CD14-positive monocyte (primary cell): Measurements from ENCODE around the gene SLC51A. TPM values are rescaled to one million over a fixed set of nuclear protein-coding genes. Genes with fewer than 3 reads are reported as not detected.

Experiments used
- DNase-seq, 3 donors: peaks; one replicate each; pipeline ENCODE4 v3.0.0-alpha.2; 2011 to 2022
- H2AFZ ChIP-seq: 2 replicates; pipeline ENCODE4 v1.6.0; 2012; ENCODE audit warnings: mild to moderate bottlenecking, low read depth, low read length, inconsistent platforms; ENCODE audit not compliant: insufficient read depth, poor library complexity, severe bottlenecking
- H3K27ac ChIP-seq, 2 donors: 1 replicate in 1 of 2; 2 replicates in 1 of 2; pipeline ENCODE4 v1.5.1; 2012 to 2013; ENCODE audit warnings: low read length in 2 of 2, control low read depth in 1 of 2, inconsistent platforms in 1 of 2, low read depth in 1 of 2, mild to moderate bottlenecking in 1 of 2
- H3K27me3 ChIP-seq, 2 donors: one replicate each; pipeline versions ENCODE4 v1.6.0 to v1.6.1; 2011 to 2013; ENCODE audit warnings: low read length in 2 of 2; ENCODE audit not compliant: control insufficient read depth in 2 of 2, insufficient read depth in 2 of 2
- H3K36me3 ChIP-seq, 2 donors: replicated peaks in 1 of 2; 1 replicate in 1 of 2; 2 replicates in 1 of 2; pipeline versions ENCODE4 v1.5.1 to v1.6.1; 2012 to 2013; ENCODE audit warnings: low read length in 2 of 2, control low read depth in 1 of 2, inconsistent platforms in 1 of 2, mild to moderate bottlenecking in 1 of 2; ENCODE audit not compliant: insufficient read depth in 2 of 2, control insufficient read depth in 1 of 2
- H3K4me1 ChIP-seq, 2 donors: 1 replicate in 1 of 2; 2 replicates in 1 of 2; pipeline versions ENCODE4 v1.5.1 to v1.6.1; 2012 to 2013; ENCODE audit warnings: low read length in 2 of 2, control low read depth in 1 of 2, inconsistent platforms in 1 of 2, mild to moderate bottlenecking in 1 of 2, moderate library complexity in 1 of 2; ENCODE audit not compliant: insufficient read depth in 2 of 2, control insufficient read depth in 1 of 2
- H3K4me2 ChIP-seq: replicated peaks from 2 replicates; pipeline ENCODE3; 2012; ENCODE audit warnings: low read length, moderate library complexity, mild to moderate bottlenecking; ENCODE audit not compliant: poor library complexity, severe bottlenecking; ENCODE audit errors: extremely low read depth
- H3K4me3 ChIP-seq, 3 experiments: fragments of 200-600 bp in 1 of 3; sonication (generic) in 1 of 3; replicated peaks in 1 of 3; 1 replicate in 2 of 3; 2 replicates in 1 of 3; pipeline ENCODE4 v1.5.1; 2011 to 2013; ENCODE audit warnings: low read length in 3 of 3, mild to moderate bottlenecking in 3 of 3, control low read depth in 2 of 3, low read depth in 2 of 3, inconsistent platforms in 1 of 3, moderate library complexity in 1 of 3
- H3K79me2 ChIP-seq: 2 replicates; pipeline ENCODE4 v1.6.0; 2012; ENCODE audit warnings: mild to moderate bottlenecking, control low read depth, inconsistent platforms, low read length, moderate library complexity; ENCODE audit not compliant: insufficient read depth
- H3K9ac ChIP-seq: 2 replicates; pipeline ENCODE4 v1.6.0; 2017; ENCODE audit warnings: low read length, mild to moderate bottlenecking; ENCODE audit not compliant: insufficient read depth, poor library complexity, severe bottlenecking
- H3K9me3 ChIP-seq, 2 donors: replicated peaks in 1 of 2; 1 replicate in 1 of 2; 2 replicates in 1 of 2; pipeline versions ENCODE4 v1.5.1 to v1.6.1; 2012 to 2013; ENCODE audit warnings: low read length in 2 of 2, control low read depth in 1 of 2; ENCODE audit not compliant: control insufficient read depth in 1 of 2, insufficient read depth in 1 of 2
- H4K20me1 ChIP-seq: 2 replicates; pipeline ENCODE4 v1.6.0; 2012; ENCODE audit warnings: mild to moderate bottlenecking, low read length, control low read depth, moderate library complexity; ENCODE audit not compliant: insufficient read depth
- H3K27ac Mint-ChIP-seq, 7 donors: one replicate each; pipeline ENCODE4 v1.8.0; 2020; ENCODE audit warnings: mild to moderate bottlenecking in 7 of 7, mixed read lengths in 7 of 7, moderate library complexity in 6 of 7, inconsistent platforms in 2 of 7
- H3K27me3 Mint-ChIP-seq, 3 donors: one replicate each; pipeline ENCODE4 v1.8.0; 2021 to 2022; ENCODE audit warnings: low read depth in 3 of 3, mild to moderate bottlenecking in 3 of 3, mixed read lengths in 3 of 3, moderate library complexity in 3 of 3, inconsistent platforms in 1 of 3
- H3K36me3 Mint-ChIP-seq, 2 donors: one replicate each; pipeline ENCODE4 v1.8.0; 2020; ENCODE audit warnings: mixed read lengths in 2 of 2, inconsistent platforms in 1 of 2, mild to moderate bottlenecking in 1 of 2
- H3K4me1 Mint-ChIP-seq: one replicate; pipeline ENCODE4 v1.8.0; 2020; ENCODE audit warnings: mild to moderate bottlenecking, mixed read lengths
- H3K4me3 Mint-ChIP-seq, 2 donors: one replicate each; pipeline ENCODE4 v1.8.0; 2020; ENCODE audit warnings: mild to moderate bottlenecking in 2 of 2, mixed read lengths in 2 of 2, moderate library complexity in 1 of 2
- H3K9me3 Mint-ChIP-seq, 7 donors: one replicate each; pipeline ENCODE4 v1.8.0; 2020 to 2022; ENCODE audit warnings: mixed read lengths in 7 of 7, mild to moderate bottlenecking in 6 of 7, moderate library complexity in 6 of 7, inconsistent platforms in 2 of 7
- CTCF ChIP-seq: fragments of 200-600 bp; IDR thresholded peaks from one replicate; pipeline ENCODE4 v1.8.0; 2022; ENCODE audit warnings: antibody characterized with exemption, mild to moderate bottlenecking
- WGBS: methylation state at CpG from one replicate; pipeline ENCODE4 v1.1.5; 2013; ENCODE audit warnings: missing lambda C conversion rate; ENCODE audit not compliant: insufficient coverage; 5-methylcytosine and 5-hydroxymethylcytosine counted together
- intact Hi-C, 2 donors: fragments of 100-400 bp; cut with micrococcal nuclease; formaldehyde crosslinking; loops; one replicate each; pipeline versions ENCODE4 v1.15.0 to v1.15.1; 2023
- polyA plus RNA-seq, 3 donors: library from polyadenylated mRNA; depleted of rRNA in 1 of 3; unstranded in 2 of 3; stranded (reverse) in 1 of 3; fragments of 300-500 nt in 2 of 3; fragments of >200 nt in 1 of 3; fragmentation: Illumina TruSeq in 2 of 3; gene quantifications; 1 replicate in 2 of 3; 2 replicates in 1 of 3; pipeline ENCODE4 v1.2.3, GENCODE V29; 2012 to 2021

SLC51A gene
- polyA plus RNA-seq, 3 donors = 0.27 to 1.1 (median 0.37) TPM

GRCh38 chr3:196219194-196219969 is 3.0 kb downstream of the SLC51A start:
- DNase-seq = peak; percentile 77 to 89 (median 80)
- H3K27me3 Mint-ChIP-seq = peaks cover 0 to 7% (median 4%) of the 10 kb centered on the region in 3 donors
- peak overlapping the region; percentile 88 to 97 (median 95) for H3K27ac Mint-ChIP-seq
- Histone ChIP-seq H4K20me1 (no peaks in the 10 kb centered on the region), H3K4me1 (peaks cover 40 to 48% of the 10 kb centered on the region in 2 donors), H3K4me3 (peak overlapping the region; percentile 43 to 74 (median 50)), H3K9me3 (no peaks in the 10 kb centered on the region), H3K27ac (peak overlapping the region; percentile 73 to 82), H3K9ac (peak overlapping the region; percentile 39), H3K4me2 (peak overlapping the region; percentile 75), H3K79me2 (no peaks in the 10 kb centered on the region), H3K27me3 (no peaks in the 10 kb centered on the region), H2AFZ (peak overlapping the region; percentile 59), H3K36me3 (no peaks in the 10 kb centered on the region)
- no peak for TF ChIP-seq CTCF
- no peaks in the 10 kb centered on the region for H3K36me3 Mint-ChIP-seq
- peak overlapping the region; percentile 77 to 87 for H3K4me3 Mint-ChIP-seq
- peaks cover 53% of the 10 kb centered on the region for H3K4me1 Mint-ChIP-seq
- intact Hi-C loops = no loop called here
- 3% methylated on average over 18 of the region's 19 CpGs for WGBS
- H3K9me3 Mint-ChIP-seq = peaks cover 0 to 3% (median 0%) of the 10 kb centered on the region in 7 donors

GRCh38 chr3:196219970-196220311 is 3.6 kb downstream of the SLC51A start:
- Histone ChIP-seq H3K4me3 (peak overlapping the region in 2 of 3 experiments; percentile 43 to 74), H3K4me2 (peak overlapping the region; percentile 75), H3K9ac (peak overlapping the region; percentile 39), H2AFZ (peak overlapping the region; percentile 59), H3K9me3 (no peaks in the 10 kb centered on the region), H3K4me1 (peaks cover 36 to 45% of the 10 kb centered on the region in 2 donors), H3K27me3 (no peaks in the 10 kb centered on the region), H3K79me2 (no peaks in the 10 kb centered on the region), H3K36me3 (no peaks in the 10 kb centered on the region), H4K20me1 (no peaks in the 10 kb centered on the region), H3K27ac (peak overlapping the region; percentile 73 to 82)
- peaks cover 0 to 7% (median 4%) of the 10 kb centered on the region in 3 donors for H3K27me3 Mint-ChIP-seq
- H3K4me3 Mint-ChIP-seq = peak overlapping the region; percentile 77 to 87
- peak overlapping the region; percentile 88 to 97 (median 95) for H3K27ac Mint-ChIP-seq
- peaks cover 0 to 3% (median 0%) of the 10 kb centered on the region in 7 donors for H3K9me3 Mint-ChIP-seq
- 77% methylated on average over 15 of the region's 19 CpGs for WGBS
- no peak for DNase-seq
- TF ChIP-seq CTCF = no peak
- intact Hi-C loops = no loop called here
- H3K36me3 Mint-ChIP-seq = no peaks in the 10 kb centered on the region
- H3K4me1 Mint-ChIP-seq = peaks cover 50% of the 10 kb centered on the region
